ENCODE measurements around the gene SBK3. TPM values are rescaled to one million over a fixed set of nuclear protein-coding genes. Genes with fewer than 3 reads are reported as not detected.

Gene SBK3
- total and polyA plus RNA-seq, 2 experiments from 2014 or later, result 0.71 TPM; not detected in 1

GRCh38 chr19:55552620-55553019 lies 7.3 kb upstream of the SBK3 start:
- Histone ChIP-seq H3K9me3 (ENCODE audit: low read depth) (no peaks in the 10 kb centered on the region), H3K27me3 (no peaks in the 10 kb centered on the region), H3K27ac (no peak overlapping the region), H3K36me3 (no peaks in the 10 kb centered on the region), H3K4me3 (no peak overlapping the region), H3K4me1 (ENCODE audit: low read depth) (peaks cover 8% of the 10 kb centered on the region)
- peak in 1 of 2 donors; percentile 92 for DNase-seq (ENCODE audit: low read depth in 1 of 2, low spot score in 1 of 2)
- TF ChIP-seq CTCF (IDR thresholded peaks at IDR 0.05; ENCODE audit: low read depth, low read length), result no peak

GRCh38 chr19:55552206-55552605 lies 6.9 kb upstream of the SBK3 start:
- no peak for DNase-seq (ENCODE audit: low read depth in 1 of 2, low spot score in 1 of 2)

GRCh38 chr19:55550321-55550650 lies 4.9 kb upstream of the SBK3 start:
- Histone ChIP-seq H3K27ac (no peak overlapping the region), H3K9me3 (ENCODE audit: low read depth) (no peaks in the 10 kb centered on the region), H3K27me3 (no peaks in the 10 kb centered on the region), H3K4me1 (ENCODE audit: low read depth) (peaks cover 17% of the 10 kb centered on the region), H3K4me3 (no peak overlapping the region), H3K36me3 (no peaks in the 10 kb centered on the region)
- no peak for DNase-seq (ENCODE audit: low read depth in 1 of 2, low spot score in 1 of 2)
- TF ChIP-seq CTCF (IDR thresholded peaks at IDR 0.05; ENCODE audit: low read depth, low read length), result no peak

More at GRCh38 chr19:55552206-55552605, 6.9 kb upstream of the SBK3 start:
- no peak overlapping the region for H3K4me3 ChIP-seq
- no peaks in the 10 kb centered on the region for H3K9me3 ChIP-seq (ENCODE audit: low read depth)
- no peaks in the 10 kb centered on the region for H3K36me3 ChIP-seq
- no peak overlapping the region for H3K27ac ChIP-seq
- peaks cover 10% of the 10 kb centered on the region for H3K4me1 ChIP-seq (ENCODE audit: low read depth)
- no peaks in the 10 kb centered on the region for H3K27me3 ChIP-seq
- no peak for TF ChIP-seq CTCF (IDR thresholded peaks at IDR 0.05; ENCODE audit: low read depth, low read length)

GRCh38 chr19:55549500-55550320 lies 4.4 kb upstream of the SBK3 start:
- TF ChIP-seq CTCF (IDR thresholded peaks at IDR 0.05; ENCODE audit: low read depth, low read length), result no peak
- Histone ChIP-seq H3K36me3 (no peaks in the 10 kb centered on the region), H3K4me1 (ENCODE audit: low read depth) (peaks cover 17% of the 10 kb centered on the region), H3K4me3 (no peak overlapping the region), H3K27ac (no peak overlapping the region), H3K27me3 (no peaks in the 10 kb centered on the region), H3K9me3 (ENCODE audit: low read depth) (no peaks in the 10 kb centered on the region)
- DNase-seq (ENCODE audit: low read depth in 1 of 2, low spot score in 1 of 2), result peak in 1 of 2 donors; percentile 79

GRCh38 chr19:55546822-55547614 lies 1.7 kb upstream of the SBK3 start:
- peak in 1 of 2 donors; percentile 92 for DNase-seq (ENCODE audit: low read depth in 1 of 2, low spot score in 1 of 2)

More at GRCh38 chr19:55546822-55547614, 1.7 kb upstream of the SBK3 start:
- Histone ChIP-seq H3K9me3 (ENCODE audit: low read depth) (no peaks in the 10 kb centered on the region), H3K4me3 (no peak overlapping the region), H3K36me3 (no peaks in the 10 kb centered on the region), H3K27me3 (no peaks in the 10 kb centered on the region), H3K4me1 (ENCODE audit: low read depth) (peaks cover 17% of the 10 kb centered on the region), H3K27ac (peak overlapping the region; percentile 40)
- TF ChIP-seq CTCF (IDR thresholded peaks at IDR 0.05; ENCODE audit: low read depth, low read length), result no peak

Measured in cardiac muscle cell (in vitro differentiated cells and primary cell).